Hematopoietic multipotent progenitor cell treated with erythropoietin and hydrocortisone succinate and interleukin-3 and kit ligand, for 8 days (in vitro differentiated cells): Measurements from ENCODE around the gene COG3.
A peak's percentile ranks its signal among the peaks of the same experiment; 100 is the strongest.

ENCODE experiments used
- DNase-seq: peaks from one replicate; pipeline ENCODE4 v3.0.0-alpha.2; 2015

Gene COG3

GRCh38 chr13:45447050-45447661, 17.6 kb upstream of the COG3 start:
- DNase-seq: no peak

GRCh38 chr13:45448965-45449559, 15.7 kb upstream of the COG3 start:
- no peak for DNase-seq

- DNase-seq: no peak
Observed at GRCh38 chr13:45451282-45451681, 13.5 kb upstream of the COG3 start.

GRCh38 chr13:45454204-45454603, 10.5 kb upstream of the COG3 start:
- DNase-seq: no peak

- no peak for DNase-seq
Observed at GRCh38 chr13:45456196-45456972, 8.4 kb upstream of the COG3 start.

DNA sequence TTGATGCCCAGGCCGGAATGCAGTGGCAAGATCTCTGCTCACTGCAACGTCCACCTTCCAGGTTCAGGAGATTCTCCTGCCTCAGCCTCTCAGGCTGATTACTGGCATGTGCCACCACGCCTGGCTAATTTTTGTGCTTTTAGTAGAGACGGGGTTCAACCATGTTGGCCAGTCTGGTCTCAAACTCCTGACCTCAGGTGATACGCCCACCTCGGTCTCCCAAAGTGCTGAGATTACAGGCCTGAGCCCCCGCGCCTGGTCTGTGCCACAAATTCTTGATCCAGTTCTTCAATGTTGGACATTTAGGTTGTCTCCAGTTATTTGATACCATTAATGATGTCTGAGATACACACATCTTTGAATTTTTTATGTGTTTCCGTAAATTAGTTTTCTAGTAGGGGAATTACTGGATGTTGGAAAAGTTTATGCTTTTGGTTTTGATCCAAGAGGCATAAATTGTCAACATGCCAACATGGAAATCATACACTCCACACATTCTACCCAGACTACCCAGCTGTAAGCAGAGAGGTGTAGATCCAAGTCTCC, 525 bp upstream of the COG3 start:
- DNase-seq: no peak

DNA sequence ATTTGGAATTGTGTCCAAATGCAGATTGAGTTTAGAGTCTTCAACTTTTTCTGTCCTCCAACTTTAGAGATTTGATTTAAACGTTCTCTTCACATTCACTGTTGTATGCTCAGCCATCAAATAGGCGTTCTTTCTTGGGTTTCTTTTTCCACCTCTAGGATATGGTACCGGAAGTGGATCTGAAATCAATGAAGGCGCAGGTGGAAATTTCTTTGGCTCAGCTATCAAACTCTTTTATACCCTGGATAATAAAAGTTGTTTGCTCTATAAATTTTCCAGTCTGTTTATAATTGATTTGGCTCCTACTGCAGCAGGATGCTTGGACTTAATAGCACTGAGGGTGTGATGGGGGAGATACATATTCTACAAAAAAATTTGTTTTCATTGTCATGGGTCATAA, 1.6 kb downstream of the COG3 start:
- no peak for DNase-seq

DNA sequence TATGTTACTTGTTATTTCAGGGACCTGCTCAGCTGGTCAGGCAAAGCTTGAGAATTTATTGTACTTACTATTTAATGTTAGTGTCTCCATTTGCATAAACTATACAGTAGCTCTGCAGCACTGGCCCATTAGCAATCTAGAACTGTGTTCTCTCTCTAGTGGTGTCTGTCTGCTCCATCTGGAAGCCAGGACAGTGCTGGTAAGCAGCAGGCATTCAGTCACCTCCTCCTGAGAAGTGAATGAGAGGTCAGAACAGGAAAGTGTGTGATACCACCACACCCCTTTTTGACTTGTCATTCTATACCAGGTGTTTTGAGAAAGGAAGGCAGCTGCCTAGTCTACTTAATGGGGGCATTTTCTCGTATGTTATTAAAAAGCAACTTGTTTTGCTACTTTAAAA, 3.9 kb downstream of the COG3 start:
- peak; percentile 23 for DNase-seq

DNA sequence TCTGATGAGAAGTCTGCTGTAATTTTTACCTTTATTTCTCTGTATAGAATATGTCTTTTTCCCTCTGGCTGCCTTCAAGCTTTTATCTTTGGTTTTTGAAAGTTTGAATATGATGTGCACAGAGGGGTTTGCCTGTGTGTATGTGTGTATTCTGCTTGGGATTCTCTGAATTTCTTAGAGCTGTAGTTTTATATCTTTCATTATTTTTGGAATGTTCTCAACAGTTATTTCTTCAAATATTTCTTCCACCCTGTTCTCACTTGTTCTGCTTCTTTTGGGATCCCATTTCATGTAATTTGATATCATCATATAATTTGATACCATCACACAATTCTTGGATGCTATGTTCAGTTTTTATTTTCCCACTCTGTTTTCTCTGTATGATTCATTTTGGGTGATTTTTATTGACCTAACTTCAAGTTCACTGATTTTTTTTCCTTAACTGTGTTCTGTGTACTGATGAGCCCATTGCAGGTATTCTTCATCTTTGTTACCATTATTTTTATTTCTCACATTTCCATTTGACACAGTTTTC, 7.5 kb downstream of the COG3 start:
- no peak for DNase-seq

GRCh38 chr13:45473627-45474026, 8.9 kb downstream of the COG3 start:
- DNase-seq: peak; percentile 49

DNA sequence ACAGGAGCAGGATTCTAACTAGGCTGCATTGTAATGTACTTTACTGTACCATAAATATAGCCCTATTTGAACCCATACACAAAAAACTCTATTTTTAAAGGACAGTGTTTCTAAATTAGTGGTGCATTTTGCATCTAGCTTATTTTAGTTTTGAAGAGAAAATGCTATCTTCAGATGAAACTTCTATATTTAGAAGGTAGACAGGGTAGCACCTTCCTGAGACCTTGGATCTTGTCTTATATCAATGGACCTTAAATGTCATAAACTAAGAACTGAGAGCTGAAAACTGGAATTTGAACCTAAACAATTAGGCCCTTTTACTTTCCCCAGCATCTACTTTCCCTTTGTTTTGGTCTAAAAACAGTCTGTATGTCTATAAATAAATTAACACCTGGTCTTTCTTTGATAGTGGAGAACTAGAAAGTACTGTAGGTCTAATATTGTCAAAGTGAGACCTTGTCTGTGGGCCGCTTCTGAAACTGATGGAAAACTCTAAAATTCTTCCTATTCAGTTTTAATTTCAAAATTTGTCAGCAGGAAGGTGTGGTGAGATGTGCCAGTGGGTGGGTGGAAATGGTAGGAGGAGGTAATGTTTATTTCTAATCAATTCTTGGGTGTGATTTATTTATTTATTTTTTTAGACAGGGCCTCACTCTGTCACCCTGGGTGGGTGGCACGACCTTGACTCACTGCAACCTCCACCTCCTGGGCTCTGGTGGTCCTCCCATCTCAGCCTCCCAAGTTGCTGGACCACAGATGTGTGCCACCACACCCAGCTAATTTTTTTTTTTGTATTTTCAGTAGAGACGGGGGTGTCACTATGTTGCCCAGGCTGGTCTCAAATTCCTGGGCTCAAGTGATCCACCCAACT, 10.1 kb downstream of the COG3 start:
- no peak for DNase-seq

GRCh38 chr13:45479661-45480060, 14.9 kb downstream of the COG3 start:
- DNase-seq: no peak

- DNase-seq: no peak
Observed at GRCh38 chr13:45481688-45482087, 16.9 kb downstream of the COG3 start.

DNA sequence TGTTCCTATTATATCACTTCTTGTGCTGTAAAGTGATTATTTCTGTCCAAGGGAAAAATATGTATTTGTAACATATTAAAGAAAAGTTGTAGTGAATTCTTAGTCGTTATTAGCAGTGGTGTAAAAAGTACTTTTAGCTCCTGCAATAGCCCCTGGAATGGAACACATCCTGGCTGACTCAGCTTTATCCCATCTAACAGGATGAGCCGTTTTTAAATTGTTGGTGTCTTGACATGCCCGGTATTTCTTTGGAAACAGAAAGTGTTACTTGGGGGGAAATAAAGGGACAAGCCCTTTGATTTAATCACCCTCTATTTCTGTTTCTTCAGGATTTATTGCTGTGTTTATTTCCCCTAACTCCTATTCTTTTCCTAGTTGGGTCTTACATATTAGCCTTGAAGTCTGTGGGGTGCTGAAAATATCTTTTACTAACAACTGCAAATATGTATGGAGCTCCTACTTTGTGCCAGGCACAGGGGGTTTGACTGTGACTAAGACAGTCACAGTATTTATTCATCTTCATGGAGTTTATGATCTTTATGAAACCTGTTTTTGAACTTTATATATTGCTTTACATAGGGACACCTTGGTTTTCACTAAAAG, 17.9 kb downstream of the COG3 start:
- no peak for DNase-seq

DNA sequence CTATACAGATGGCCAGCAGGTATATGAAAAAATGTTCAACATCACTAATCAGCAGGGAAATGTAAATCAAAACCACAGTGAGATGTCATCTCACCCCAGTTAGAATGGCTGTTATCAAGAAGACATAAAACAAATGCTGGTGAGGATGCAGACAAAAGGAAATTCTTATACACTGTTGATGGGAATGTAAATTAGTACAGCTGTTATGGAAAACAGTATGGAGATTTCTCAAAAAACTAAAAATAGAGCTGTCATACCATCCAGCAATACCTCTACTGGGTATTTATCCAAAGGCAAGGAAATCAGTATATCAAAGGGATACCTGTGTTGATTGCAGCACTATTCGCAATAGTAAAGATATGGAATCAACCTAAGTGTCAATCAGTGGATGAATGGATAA, 22.9 kb downstream of the COG3 start:
- no peak for DNase-seq

DNA sequence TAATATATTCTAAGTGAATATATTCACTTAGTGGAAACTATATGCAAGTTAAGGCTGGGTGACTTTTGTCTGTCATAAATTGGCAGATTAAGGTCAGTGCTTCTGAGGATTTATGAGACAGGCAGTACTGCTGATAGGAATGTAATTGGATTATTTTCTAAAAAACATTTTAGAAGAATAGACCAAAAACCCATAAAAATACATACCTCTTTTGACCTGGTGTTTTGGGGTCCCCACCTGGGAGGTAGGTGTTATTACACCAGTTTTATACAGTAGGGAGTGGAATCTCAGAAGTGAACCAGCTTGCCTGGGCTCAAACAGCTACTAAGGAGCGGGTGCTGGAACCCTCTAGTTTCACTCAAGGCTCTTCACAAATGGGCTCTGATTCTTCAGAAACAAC, 25.3 kb downstream of the COG3 start:
- peak; percentile 38 for DNase-seq

GRCh38 chr13:45492538-45492937, 27.8 kb downstream of the COG3 start:
- no peak for DNase-seq

GRCh38 chr13:45496942-45497341, 32.2 kb downstream of the COG3 start:
- DNase-seq: no peak

DNA sequence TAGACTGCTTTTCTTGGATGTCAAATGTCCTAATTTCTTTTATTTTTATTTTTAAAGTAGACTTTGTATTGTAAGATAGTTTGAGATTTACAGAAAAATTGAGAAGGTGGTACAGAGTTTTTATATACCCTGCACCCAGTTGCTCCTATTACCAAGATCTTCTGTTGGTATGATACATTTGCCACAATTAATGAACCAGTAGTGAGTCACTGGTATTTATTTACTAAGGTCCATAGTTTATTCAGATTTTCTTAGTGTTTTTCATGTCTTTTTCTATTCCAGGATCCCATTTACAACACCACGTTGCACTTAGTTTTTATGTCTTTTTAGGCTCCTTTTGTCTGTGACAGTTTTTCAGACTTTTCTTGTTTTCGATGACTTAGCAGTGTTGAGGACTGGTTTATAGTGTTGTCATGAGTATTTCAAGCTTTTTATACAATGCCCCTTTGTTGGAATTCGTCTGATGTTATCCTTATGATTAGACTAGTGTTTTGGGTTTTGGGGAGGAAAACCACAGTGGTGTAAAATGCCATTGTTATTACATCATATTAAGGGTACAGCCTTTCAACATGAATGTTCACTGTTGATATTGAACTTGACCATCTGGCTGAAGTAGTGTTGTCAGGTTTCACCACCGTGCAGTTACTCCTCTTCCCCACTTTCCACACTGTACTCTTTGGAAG, 35.9 kb downstream of the COG3 start:
- peak; percentile 24 for DNase-seq

- no peak for DNase-seq
Observed at GRCh38 chr13:45501175-45501526, 36.4 kb downstream of the COG3 start.

DNA sequence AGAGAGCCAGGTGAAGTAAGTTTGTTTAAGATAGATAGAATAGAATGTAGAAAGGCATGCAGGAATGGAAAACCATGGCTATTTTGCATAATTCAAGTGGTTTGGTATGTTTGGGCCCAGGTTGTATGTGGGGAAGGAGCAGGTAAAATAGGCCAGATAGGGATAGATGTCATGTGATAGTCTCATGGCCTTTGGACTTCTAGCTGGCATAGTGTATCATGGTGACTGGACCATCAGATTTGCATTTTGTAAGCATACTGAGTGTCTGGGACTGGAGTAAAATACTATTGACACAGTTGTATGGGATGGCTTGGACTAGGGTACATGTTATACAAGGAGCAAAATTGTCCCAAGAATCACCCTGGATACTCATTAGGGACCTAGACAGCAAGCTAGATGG, 38.9 kb downstream of the COG3 start:
- DNase-seq: no peak

GRCh38 chr13:45506811-45507210, 42.1 kb downstream of the COG3 start:
- no peak for DNase-seq
